Measurements from ENCODE around the gene CCT5.

- no peak for TF ChIP-seq CTCF (IDR thresholded peaks at IDR 0.05; ENCODE audit: low read depth, low read length)
- TF ChIP-seq EZH2phosphoT487 (IDR thresholded peaks at IDR 0.05; ENCODE audit: low read depth) = no peak
These were observed 44.0 kb downstream of the CCT5 start for GRCh38 chr5:10293907-10294662.

Measured in OCI-LY3 (cell line).